DND-41 (cell line): ENCODE data around the gene INPP5A.

Experiments used
- ATAC-seq: fragments of 200-7000 bp; cut with Tn5 transposase; 3 replicates; pipeline ENCODE4 v1.9.1; 2021; ENCODE audit warnings: low read depth; ENCODE audit not compliant: insufficient read depth
- DNase-seq: peaks from one replicate; pipeline ENCODE4 v3.0.0-alpha.2; 2020
- H2AFZ ChIP-seq: 2 replicates; pipeline ENCODE4 v1.6.0; 2012; ENCODE audit warnings: low read depth, low read length
- H3K27ac ChIP-seq: 2 replicates; pipeline ENCODE4 v1.5.1; 2012; ENCODE audit warnings: low read length, inconsistent platforms
- H3K27me3 ChIP-seq: fragments of 200-600 bp; sonication (generic); 2 replicates; pipeline ENCODE4 v1.6.0; 2012; ENCODE audit warnings: low read length, mild to moderate bottlenecking, inconsistent platforms; ENCODE audit not compliant: insufficient read depth, poor library complexity
- H3K36me3 ChIP-seq: 2 replicates; pipeline ENCODE4 v1.5.1; 2012; ENCODE audit warnings: low read length, inconsistent platforms; ENCODE audit not compliant: insufficient read depth
- H3K4me1 ChIP-seq: 2 replicates; pipeline ENCODE4 v1.5.1; 2012; ENCODE audit warnings: mild to moderate bottlenecking, low read length; ENCODE audit not compliant: insufficient read depth
- H3K4me2 ChIP-seq: 2 replicates; pipeline ENCODE4 v1.6.0; 2012; ENCODE audit warnings: mild to moderate bottlenecking, moderate library complexity, low read length, inconsistent platforms; ENCODE audit not compliant: insufficient read depth
- H3K4me3 ChIP-seq, 2 experiments: fragments of 200-600 bp in 1 of 2; shearing (Covaris generic) in 1 of 2; 2 replicates each; pipeline ENCODE4 v1.5.1; 2012 to 2016; ENCODE audit warnings: inconsistent platforms in 2 of 2, low read length in 2 of 2, mild to moderate bottlenecking in 2 of 2, low read depth in 1 of 2, moderate library complexity in 1 of 2
- H3K79me2 ChIP-seq: 2 replicates; pipeline ENCODE4 v1.6.0; 2012; ENCODE audit warnings: low read length, inconsistent platforms; ENCODE audit not compliant: insufficient read depth
- H3K9ac ChIP-seq: 2 replicates; pipeline ENCODE4 v1.6.0; 2012; ENCODE audit warnings: low read depth, mild to moderate bottlenecking, inconsistent platforms, low read length, moderate library complexity
- H3K9me3 ChIP-seq: 2 replicates; pipeline ENCODE4 v1.5.1; 2012; ENCODE audit warnings: low read length, moderate library complexity, mild to moderate bottlenecking, inconsistent platforms; ENCODE audit not compliant: insufficient read depth, severe bottlenecking
- H4K20me1 ChIP-seq: 2 replicates; pipeline ENCODE4 v1.6.0; 2012; ENCODE audit warnings: low read length; ENCODE audit not compliant: insufficient read depth
- EZH2 ChIP-seq: IDR thresholded peaks from 3 replicates; pipeline ENCODE4 v1.6.1; 2012; ENCODE audit warnings: borderline replicate concordance, low read depth, mild to moderate bottlenecking, moderate library complexity, low read length, inconsistent platforms; ENCODE audit not compliant: severe bottlenecking
- TF ChIP-seq, protein P1 (sequence below): IDR thresholded peaks from 2 replicates; pipeline ENCODE4 v1.5.1; 2012; ENCODE audit warnings: borderline replicate concordance, low read length, moderate library complexity, mild to moderate bottlenecking; ENCODE audit not compliant: poor library complexity, severe bottlenecking; ENCODE audit errors: extremely low read depth

Gene INPP5A

DNA sequence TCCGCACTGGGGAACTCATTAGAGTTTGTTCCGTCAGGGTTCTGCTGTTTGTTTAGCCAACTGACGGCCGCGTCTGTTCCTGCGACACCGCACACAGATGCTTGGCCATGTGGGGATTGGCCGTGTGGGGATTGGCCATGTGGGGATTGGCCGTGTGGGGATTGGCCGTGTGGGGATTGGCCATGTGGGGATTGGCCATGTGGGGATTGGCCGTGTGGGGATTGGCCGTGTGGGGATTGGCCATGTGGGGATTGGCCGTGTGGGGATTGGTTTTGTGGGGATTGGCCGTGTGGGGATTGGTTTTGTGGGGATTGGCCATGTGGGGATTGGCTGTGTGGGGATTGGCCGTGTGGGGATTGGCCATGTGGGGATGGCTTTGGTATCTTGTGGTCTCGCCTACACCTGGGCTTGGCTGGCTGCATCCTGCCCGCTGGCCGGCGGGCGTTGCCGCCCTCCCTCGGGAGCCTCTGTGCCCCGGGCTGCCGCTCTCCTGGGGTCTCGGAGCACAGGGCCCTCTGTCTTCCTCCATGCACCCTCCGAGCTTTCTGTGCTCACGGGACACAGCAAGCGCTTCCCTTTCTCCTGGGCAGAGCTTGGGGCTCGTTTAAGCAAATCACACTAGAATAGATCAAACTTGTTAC is 185.9 kb downstream of the INPP5A start:
- no peak for DNase-seq
- no peaks in the 10 kb centered on the region for H3K79me2 ChIP-seq
- H3K4me2 ChIP-seq = no peak overlapping the region
- TF ChIP-seq, protein P1, sequence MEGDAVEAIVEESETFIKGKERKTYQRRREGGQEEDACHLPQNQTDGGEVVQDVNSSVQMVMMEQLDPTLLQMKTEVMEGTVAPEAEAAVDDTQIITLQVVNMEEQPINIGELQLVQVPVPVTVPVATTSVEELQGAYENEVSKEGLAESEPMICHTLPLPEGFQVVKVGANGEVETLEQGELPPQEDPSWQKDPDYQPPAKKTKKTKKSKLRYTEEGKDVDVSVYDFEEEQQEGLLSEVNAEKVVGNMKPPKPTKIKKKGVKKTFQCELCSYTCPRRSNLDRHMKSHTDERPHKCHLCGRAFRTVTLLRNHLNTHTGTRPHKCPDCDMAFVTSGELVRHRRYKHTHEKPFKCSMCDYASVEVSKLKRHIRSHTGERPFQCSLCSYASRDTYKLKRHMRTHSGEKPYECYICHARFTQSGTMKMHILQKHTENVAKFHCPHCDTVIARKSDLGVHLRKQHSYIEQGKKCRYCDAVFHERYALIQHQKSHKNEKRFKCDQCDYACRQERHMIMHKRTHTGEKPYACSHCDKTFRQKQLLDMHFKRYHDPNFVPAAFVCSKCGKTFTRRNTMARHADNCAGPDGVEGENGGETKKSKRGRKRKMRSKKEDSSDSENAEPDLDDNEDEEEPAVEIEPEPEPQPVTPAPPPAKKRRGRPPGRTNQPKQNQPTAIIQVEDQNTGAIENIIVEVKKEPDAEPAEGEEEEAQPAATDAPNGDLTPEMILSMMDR = no peak
- no peak for TF ChIP-seq EZH2
- no peak overlapping the region for H2AFZ ChIP-seq
- no peak overlapping the region for H3K9ac ChIP-seq
- no peak for ATAC-seq
- peaks cover 33% of the 10 kb centered on the region for H3K36me3 ChIP-seq
- H4K20me1 ChIP-seq = peaks cover 3% of the 10 kb centered on the region; the same call in 1 of the 2 replicates
- H3K27me3 ChIP-seq = no peaks in the 10 kb centered on the region
- no peak overlapping the region for H3K4me3 ChIP-seq
- no peaks in the 10 kb centered on the region for H3K9me3 ChIP-seq
- no peak overlapping the region for H3K27ac ChIP-seq
- H3K4me1 ChIP-seq = no peaks in the 10 kb centered on the region

DNA sequence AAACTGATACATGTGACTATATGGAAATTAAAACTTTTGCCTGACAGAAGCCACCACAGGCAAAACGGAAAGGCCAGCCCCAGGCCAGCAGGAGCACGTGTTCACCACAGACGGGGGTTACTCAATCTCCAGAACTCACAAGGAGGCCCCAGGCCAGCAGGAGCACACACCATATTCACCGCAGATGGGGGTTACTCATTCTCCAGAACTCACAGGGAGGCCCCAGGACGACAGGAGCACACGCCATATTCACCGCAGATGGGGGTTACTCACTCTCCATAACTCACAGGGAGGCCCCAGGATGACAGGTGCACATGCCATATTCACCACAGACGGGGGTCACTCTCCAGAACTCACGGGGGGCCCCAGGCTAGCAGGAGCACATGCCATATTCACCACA is 186.9 kb downstream of the INPP5A start:
- no peaks in the 10 kb centered on the region for H3K4me1 ChIP-seq
- peaks cover 3% of the 10 kb centered on the region; the same call in 1 of the 2 replicates for H4K20me1 ChIP-seq
- H3K79me2 ChIP-seq = no peaks in the 10 kb centered on the region
- H3K9ac ChIP-seq = no peak overlapping the region
- DNase-seq (no peak), ATAC-seq (no peak)
- TF ChIP-seq EZH2 = no peak
- TF ChIP-seq, protein P1 = no peak
- H3K36me3 ChIP-seq = peaks cover 33% of the 10 kb centered on the region
- H3K9me3 ChIP-seq = no peaks in the 10 kb centered on the region
- no peak overlapping the region for H3K4me3 ChIP-seq
- no peak overlapping the region for H3K27ac ChIP-seq
- no peak overlapping the region for H3K4me2 ChIP-seq
- no peaks in the 10 kb centered on the region for H3K27me3 ChIP-seq
- H2AFZ ChIP-seq = no peak overlapping the region

DNA sequence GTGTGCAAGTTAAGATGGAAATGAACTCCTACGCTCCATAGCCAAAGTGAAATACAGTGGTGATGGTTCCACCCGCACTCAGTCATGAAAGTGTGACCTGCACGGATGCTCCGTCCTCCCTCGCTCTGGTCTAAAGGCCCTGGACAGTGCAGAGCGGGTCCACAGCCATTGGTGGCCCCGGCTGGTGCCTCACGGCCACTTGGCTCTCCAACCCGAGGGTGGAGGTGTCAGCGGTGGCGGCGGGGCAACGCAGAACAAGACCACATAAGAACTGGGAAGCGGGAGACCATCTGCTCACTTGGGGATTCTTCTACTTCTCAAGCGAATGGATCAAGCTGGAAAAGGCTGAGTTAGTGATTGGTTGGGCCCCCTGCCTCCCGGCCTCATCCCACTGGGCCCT is 187.6 kb downstream of the INPP5A start:
- peaks cover 3% of the 10 kb centered on the region; the same call in 1 of the 2 replicates for H4K20me1 ChIP-seq

More for the DNA sequence above, 187.6 kb downstream of the INPP5A start:
- H3K9ac ChIP-seq = no peak overlapping the region
- H3K79me2 ChIP-seq = no peaks in the 10 kb centered on the region
- ATAC-seq (no peak), DNase-seq (no peak)
- no peak overlapping the region for H3K4me3 ChIP-seq
- H3K4me1 ChIP-seq = no peaks in the 10 kb centered on the region
- no peaks in the 10 kb centered on the region for H3K9me3 ChIP-seq
- TF ChIP-seq, protein P1 = no peak
- TF ChIP-seq EZH2 = no peak
- no peaks in the 10 kb centered on the region for H3K27me3 ChIP-seq
- H3K4me2 ChIP-seq = no peak overlapping the region
- H3K27ac ChIP-seq = no peak overlapping the region
- no peak overlapping the region for H2AFZ ChIP-seq
- peaks cover 33% of the 10 kb centered on the region for H3K36me3 ChIP-seq
